Measurements from ENCODE around the gene CIDEA. TPM values are rescaled to one million over a fixed set of nuclear protein-coding genes. Genes with fewer than 3 reads are reported as not detected.

Gene CIDEA
- total and polyA plus RNA-seq, 9 of the 15 experiments (the other 6 are each of a cell fraction or from before 2014, with no cell fraction given): not detected

DNA sequence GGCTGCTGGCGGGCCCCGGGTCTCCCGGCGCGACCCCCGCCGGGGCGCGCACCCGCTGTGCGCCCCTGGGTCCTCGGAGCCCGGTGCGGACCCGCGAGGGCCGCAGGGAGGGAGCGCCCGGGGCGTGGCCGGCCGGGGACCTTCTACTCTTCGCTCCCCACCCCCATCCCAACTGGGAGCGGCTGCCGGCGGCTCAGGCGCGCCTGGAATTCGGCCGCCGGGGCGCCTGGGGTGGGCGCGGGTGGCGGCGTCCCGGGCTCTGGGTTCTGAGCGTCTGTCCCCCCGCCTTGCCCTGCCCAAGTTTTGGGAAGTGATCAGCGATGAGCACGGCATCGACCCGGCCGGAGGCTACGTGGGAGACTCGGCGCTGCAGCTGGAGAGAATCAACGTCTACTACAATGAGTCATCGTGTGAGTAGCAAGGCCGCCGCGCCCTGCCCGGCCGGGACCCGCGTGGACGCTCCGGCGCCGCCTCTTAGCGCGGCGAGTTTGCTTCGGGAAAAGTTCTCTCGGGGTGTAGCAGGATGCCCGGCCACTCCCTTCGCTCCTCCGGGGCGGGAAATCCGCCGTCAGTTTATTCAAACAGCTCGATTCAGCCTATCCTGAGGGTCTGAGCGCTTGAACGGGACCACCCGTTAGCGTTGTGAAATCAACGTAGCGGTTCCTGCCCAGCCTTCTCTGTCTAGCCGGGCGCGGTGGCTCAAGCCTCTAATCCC is 54.4 kb downstream of the CIDEA start (continued):
- TF ChIP-seq E2F1 (CRISPR knock-in tag; IDR thresholded peaks at IDR 0.05): no peak
- TF ChIP-seq RBBP5 (IDR thresholded peaks at IDR 0.05; ENCODE audit: borderline replicate concordance, insufficient read depth, low read length, poor library complexity, severe bottlenecking): peak; percentile 50
- 0 out of 2 replicates have a peak, but pooled peaks have one; percentile 29 for TF ChIP-seq HIVEP1 (CRISPR knock-in tag; IDR thresholded peaks at IDR 0.05)
- no peak for TF ChIP-seq ZBTB1 (CRISPR knock-in tag; IDR thresholded peaks at IDR 0.05; ENCODE audit: borderline replicate concordance, low read depth)
- TF ChIP-seq ZNF274 (IDR thresholded peaks at IDR 0.05; ENCODE audit: borderline replicate concordance, low read depth, low read length): no peak
- TF ChIP-seq ZNF444 (CRISPR knock-in tag; IDR thresholded peaks at IDR 0.05): no peak
- TF ChIP-seq ZNF507 (tag; conservative IDR thresholded peaks at IDR 0.05): no peak
- no peak for TF ChIP-seq CHD7 (IDR thresholded peaks at IDR 0.05; ENCODE audit: low read depth, low read length)
- TF ChIP-seq ZNF280A (IDR thresholded peaks at IDR 0.05; ENCODE audit: low read depth, partially characterized antibody): no peak

Measured in K562 (cell line).